Bone marrow (tissue), 2 donors: Measurements from ENCODE around the gene RGS3.

ENCODE experiments used
- DNase-seq, 2 donors: peaks; one replicate each; lab custom pipeline; 2025; lab: John Stamatoyannopoulos, UW

RGS3 gene

GRCh38 chr9:113600871-113601614, 137.5 kb downstream of the RGS3 start:
- DNase-seq: no peak

GRCh38 chr9:113601656-113602055, 138.1 kb downstream of the RGS3 start:
- DNase-seq: no peak

DNA sequence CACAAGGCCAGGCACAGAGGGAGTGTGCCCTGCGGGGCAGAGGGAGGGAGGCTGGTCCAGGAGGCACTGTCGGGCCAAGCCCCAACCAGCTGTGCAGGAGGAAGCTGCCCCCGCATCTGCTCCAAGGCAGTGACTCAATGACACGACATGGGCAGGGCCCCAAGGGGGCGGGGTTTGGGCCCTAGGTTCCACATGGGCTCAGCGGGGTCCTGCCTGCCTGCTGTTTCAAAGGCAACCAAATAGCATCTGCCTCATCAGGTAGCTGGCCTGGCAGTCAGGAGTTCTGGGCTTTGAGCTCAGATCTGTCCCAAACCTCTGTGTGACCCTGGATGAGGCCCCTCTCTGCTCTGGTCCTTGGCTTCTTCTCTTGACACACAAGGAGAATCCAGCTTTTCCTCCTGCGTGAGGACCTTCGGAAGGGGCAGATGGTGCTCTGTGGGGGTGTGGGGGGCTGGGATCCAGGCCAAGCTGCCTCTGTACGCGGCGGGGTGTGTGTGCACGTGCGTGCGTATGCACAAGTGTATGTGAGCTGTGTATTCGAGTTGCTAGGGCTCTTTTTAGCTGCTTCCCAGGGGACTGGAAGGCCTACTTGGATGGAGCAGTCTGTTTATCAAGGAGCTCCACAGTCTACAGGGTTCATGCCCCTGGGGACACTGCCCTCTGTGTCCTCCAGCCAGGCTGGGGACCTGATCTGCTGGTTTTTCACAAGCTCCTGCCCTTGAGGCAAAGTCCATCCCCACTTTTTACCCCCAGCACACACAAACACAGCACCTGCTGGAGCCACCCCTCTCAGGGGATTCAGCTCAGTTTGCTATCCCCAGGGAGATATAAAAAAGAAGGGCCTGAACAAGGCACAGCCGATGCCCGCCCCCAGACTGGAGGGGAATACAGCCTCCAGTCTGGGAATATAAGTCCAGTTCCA, 138.9 kb downstream of the RGS3 start:
- peak; percentile 32 to 58 for DNase-seq

DNA sequence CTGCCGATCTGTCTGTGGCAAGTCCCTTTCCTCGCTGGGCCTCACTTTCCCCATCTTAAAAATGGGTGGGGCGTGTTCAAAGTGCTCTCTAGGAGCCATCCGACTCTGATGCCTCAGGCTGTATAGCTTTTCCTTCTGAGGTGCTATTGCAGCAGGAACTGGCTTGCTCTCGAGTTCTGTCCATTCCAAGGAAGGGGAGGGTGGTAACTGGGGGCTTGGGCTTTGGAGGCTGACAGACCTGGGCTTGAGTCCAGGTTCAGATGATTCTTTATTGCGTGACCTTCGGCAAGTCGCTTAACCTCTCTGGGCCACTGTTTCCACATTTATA, 139.5 kb downstream of the RGS3 start:
- DNase-seq: no peak

GRCh38 chr9:113603773-113604172, 140.2 kb downstream of the RGS3 start:
- DNase-seq: no peak

- no peak for DNase-seq
Observed at GRCh38 chr9:113604393-113604792, 140.9 kb downstream of the RGS3 start.

DNA sequence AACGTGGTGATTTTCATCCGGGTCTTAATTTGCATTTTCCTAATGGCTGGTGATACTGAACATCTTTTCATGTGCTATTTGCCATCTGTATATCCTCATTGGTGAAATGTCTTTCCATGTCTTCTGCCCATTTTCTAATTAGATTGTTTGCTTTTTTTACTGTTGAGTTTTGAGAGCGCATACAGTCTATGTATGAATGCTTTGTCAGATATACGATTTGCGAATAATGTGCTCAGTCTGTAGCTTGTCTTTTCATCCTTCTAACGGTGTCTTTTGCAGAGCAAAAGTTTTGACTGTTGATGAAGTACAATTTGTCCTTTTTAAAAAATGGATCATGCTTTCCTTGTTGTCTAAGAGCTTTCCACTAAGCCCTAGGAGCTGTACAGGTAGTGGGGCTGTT, 143.0 kb downstream of the RGS3 start:
- no peak for DNase-seq

- no peak for DNase-seq
Observed at GRCh38 chr9:113608082-113608685, 144.7 kb downstream of the RGS3 start.

GRCh38 chr9:113609562-113610318, 146.2 kb downstream of the RGS3 start:
- no peak for DNase-seq

GRCh38 chr9:113611461-113612215, 148.1 kb downstream of the RGS3 start:
- no peak for DNase-seq

DNA sequence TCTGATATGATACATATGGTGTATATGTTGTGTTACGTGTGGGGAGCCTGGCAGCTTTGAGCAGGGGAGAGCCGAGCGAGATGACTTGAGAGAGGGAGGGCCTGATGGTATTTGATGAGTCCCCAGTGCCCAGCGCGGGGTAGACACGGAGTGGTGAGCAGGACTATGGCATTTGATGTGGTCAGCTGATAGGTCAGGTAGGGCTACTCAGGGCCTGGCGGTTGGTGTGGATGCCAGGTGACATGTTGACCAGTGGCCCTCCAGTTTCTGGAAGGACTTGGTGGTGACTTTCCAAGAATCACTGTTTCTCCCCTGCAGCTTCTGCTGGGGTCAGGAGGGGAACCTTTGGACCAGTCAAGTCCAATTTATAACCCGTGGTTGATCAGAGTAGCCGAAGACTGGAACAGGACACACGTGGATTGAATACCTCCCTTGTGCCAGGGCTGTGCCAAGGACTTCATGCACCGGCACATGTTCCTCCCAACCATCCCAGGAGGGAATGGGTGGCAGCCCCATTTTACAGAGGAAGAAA, 148.8 kb downstream of the RGS3 start:
- DNase-seq: no peak

DNA sequence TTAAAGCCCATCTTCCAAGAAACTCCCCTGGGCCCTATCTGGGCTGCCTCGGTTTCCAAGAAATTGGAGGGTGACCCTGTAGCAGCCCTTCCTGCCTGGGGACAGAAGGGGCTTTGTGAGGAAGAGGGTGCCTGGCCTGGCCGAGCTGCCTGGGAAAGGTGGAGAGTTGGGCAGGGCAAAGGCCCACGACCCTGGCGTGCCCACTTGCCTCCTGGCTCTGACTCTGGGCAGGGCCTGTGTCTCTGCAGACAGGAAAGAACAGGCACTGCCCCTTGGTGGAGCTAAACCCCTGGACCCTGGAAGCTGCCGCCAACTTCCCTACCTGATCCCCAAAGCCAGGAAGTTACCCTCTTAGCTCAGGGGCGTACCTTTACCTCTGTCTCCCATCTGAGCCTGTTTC, 149.3 kb downstream of the RGS3 start:
- DNase-seq: no peak

DNA sequence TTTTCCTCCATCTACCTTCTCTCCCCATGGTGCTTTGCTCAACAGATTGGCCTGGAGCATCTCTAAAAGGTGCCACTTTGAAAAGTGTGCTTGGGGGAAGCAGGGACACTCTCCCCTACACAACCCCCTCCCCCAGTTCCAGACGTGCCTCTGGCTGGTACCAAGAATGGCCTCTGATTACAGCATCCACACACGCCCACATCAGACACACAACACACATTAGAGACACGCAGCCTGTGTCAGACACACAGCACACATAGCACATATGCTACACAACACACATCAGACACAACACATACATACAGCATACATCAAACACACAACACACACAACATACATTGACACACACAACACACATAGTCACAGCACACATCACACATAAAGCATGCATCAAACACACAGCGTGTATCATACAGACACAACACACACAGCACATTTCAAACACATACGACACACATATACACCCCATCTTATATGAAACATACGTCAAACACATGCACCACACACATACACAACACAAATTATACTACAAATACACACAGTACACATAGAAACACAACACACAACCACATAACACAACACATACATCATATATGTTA, 150.4 kb downstream of the RGS3 start:
- no peak for DNase-seq

- no peak for DNase-seq
Observed at GRCh38 chr9:113614843-113615648, 151.5 kb downstream of the RGS3 start.

- DNase-seq: no peak
Observed at GRCh38 chr9:113616116-113616515, 152.6 kb downstream of the RGS3 start.

GRCh38 chr9:113616621-113617496, 153.3 kb downstream of the RGS3 start:
- no peak for DNase-seq

DNA sequence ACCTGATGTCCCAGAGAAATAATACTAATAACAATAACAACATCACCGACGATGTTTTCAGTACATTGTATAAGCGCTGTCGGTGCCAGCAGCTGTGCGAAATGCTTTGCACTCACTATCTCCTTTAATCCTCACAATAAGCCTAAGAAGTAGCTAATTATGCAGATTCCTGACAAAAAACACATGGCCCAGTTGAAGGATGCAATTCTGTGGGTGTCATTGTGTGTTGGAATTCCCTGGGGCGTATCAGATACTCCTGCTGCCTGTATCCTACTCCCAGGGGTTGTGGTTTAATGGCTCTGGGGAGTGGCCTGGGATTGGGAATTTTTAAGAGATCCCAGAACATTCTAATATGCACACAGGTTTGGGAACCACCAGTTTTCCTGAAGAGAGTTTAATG, 154.0 kb downstream of the RGS3 start:
- DNase-seq: no peak

GRCh38 chr9:113618836-113619490, 155.4 kb downstream of the RGS3 start:
- DNase-seq: no peak
